Mucosa of stomach (tissue), 1 donor: ENCODE measurements around the gene CCDC97.
"Not testable (repeated sequence)": the region's sequence is repeated elsewhere in the genome, so short reads cannot be mapped to it uniquely, and the experiment has no call there.

ENCODE experiments used
- H3K27me3 ChIP-seq: one replicate; pipeline ENCODE4 v1.7.0; 2013; ENCODE audit warnings: mild to moderate bottlenecking, low read length; ENCODE audit not compliant: control insufficient read depth, insufficient read depth
- H3K36me3 ChIP-seq: one replicate; pipeline ENCODE4 v1.7.0; 2013; ENCODE audit warnings: low read length; ENCODE audit not compliant: control insufficient read depth, insufficient read depth
- H3K4me1 ChIP-seq: one replicate; pipeline ENCODE4 v1.7.0; 2013; ENCODE audit warnings: mild to moderate bottlenecking, low read length; ENCODE audit not compliant: control insufficient read depth, insufficient read depth
- H3K4me3 ChIP-seq: one replicate; pipeline ENCODE4 v1.7.0; 2013; ENCODE audit warnings: low read length
- H3K9ac ChIP-seq: one replicate; pipeline ENCODE4 v1.7.0; 2013; ENCODE audit warnings: mild to moderate bottlenecking, low read length, moderate library complexity
- H3K9me3 ChIP-seq: one replicate; pipeline ENCODE4 v1.7.0; 2013; ENCODE audit warnings: mild to moderate bottlenecking, low read length, moderate library complexity; ENCODE audit not compliant: control insufficient read depth
- donor health status: Pancreatic carcinoma.

Gene CCDC97

GRCh38 chr19:41364524-41365391 is 54.8 kb downstream of the CCDC97 start:
- H3K9me3 ChIP-seq: no peaks in the 10 kb centered on the region
- peak overlapping the region; percentile 78 for H3K9ac ChIP-seq
- H3K4me1 ChIP-seq: peaks cover 28% of the 10 kb centered on the region
- H3K27me3 ChIP-seq: no peaks in the 10 kb centered on the region
- H3K4me3 ChIP-seq: peak overlapping the region; percentile 94
- H3K36me3 ChIP-seq: no peaks in the 10 kb centered on the region

DNA sequence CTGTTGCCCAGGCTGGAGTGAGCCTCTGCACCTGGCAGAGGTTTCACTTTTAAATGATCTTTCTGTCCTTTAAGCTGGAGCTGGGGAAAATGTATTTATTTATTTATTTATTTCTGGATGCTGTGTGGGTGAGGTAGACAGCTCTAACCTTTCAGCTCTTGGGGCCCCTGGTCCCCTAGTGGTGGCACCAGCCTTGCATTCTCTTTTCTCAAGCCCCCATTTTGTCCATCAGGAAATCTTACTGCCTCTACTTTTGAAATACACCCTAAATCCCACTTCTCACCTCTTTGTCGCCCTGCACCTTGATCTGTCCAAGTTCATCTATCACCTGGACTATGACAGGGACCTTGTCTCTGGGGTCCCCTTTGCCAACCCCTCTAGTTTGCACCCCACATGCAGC is 56.1 kb downstream of the CCDC97 start:
- Histone ChIP-seq H3K27me3 (no peaks in the 10 kb centered on the region), H3K9ac (no peak overlapping the region), H3K4me1 (peaks cover 28% of the 10 kb centered on the region), H3K4me3 (no peak overlapping the region), H3K36me3 (no peaks in the 10 kb centered on the region), H3K9me3 (no peaks in the 10 kb centered on the region)

- Histone ChIP-seq H3K4me1 (peaks cover 20% of the 10 kb centered on the region), H3K27me3 (no peaks in the 10 kb centered on the region), H3K36me3 (no peaks in the 10 kb centered on the region), H3K9ac (no peak overlapping the region), H3K4me3 (no peak overlapping the region), H3K9me3 (no peaks in the 10 kb centered on the region)
These were observed 57.9 kb downstream of the CCDC97 start for GRCh38 chr19:41367848-41368301.

GRCh38 chr19:41369769-41370168 is 59.8 kb downstream of the CCDC97 start:
- Histone ChIP-seq H3K27me3 (no peaks in the 10 kb centered on the region), H3K36me3 (no peaks in the 10 kb centered on the region), H3K9ac (no peak overlapping the region), H3K4me1 (peaks cover 17% of the 10 kb centered on the region), H3K9me3 (no peaks in the 10 kb centered on the region), H3K4me3 (no peak overlapping the region)

DNA sequence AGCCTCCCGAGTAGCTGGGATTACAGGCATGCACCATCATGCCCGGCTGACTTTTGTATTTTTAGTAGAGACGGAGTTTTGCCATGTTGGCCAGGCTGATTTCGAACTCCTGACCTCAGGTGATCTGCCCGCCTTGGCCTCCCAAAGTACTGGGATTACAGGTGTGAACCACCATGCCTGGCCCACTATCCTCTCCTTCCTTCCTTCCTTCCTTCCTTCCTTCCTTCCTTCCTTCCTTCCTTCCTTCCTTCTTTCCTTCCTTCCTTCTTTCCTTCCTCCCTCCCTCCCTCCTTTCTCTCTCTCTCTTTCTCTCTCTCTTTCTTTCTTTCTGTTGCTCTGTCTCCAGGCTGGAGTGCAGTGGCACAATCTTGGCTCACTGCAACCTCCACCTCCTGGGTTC is 61.1 kb downstream of the CCDC97 start:
- H3K9ac ChIP-seq, H3K4me3 ChIP-seq, H3K27me3 ChIP-seq, H3K9me3 ChIP-seq, H3K36me3 ChIP-seq: not testable (repeated sequence)
- H3K4me1 ChIP-seq: peaks cover 20% of the 10 kb centered on the region

GRCh38 chr19:41371541-41371940 is 61.6 kb downstream of the CCDC97 start:
- Histone ChIP-seq H3K4me3 (no peak overlapping the region), H3K9me3 (no peaks in the 10 kb centered on the region), H3K9ac (no peak overlapping the region), H3K27me3 (no peaks in the 10 kb centered on the region), H3K36me3 (no peaks in the 10 kb centered on the region), H3K4me1 (peaks cover 21% of the 10 kb centered on the region)

GRCh38 chr19:41372501-41372900 is 62.5 kb downstream of the CCDC97 start:
- Histone ChIP-seq H3K36me3 (no peaks in the 10 kb centered on the region), H3K4me3 (no peak overlapping the region), H3K27me3 (no peaks in the 10 kb centered on the region), H3K9ac (no peak overlapping the region), H3K4me1 (peaks cover 20% of the 10 kb centered on the region), H3K9me3 (no peaks in the 10 kb centered on the region)

DNA sequence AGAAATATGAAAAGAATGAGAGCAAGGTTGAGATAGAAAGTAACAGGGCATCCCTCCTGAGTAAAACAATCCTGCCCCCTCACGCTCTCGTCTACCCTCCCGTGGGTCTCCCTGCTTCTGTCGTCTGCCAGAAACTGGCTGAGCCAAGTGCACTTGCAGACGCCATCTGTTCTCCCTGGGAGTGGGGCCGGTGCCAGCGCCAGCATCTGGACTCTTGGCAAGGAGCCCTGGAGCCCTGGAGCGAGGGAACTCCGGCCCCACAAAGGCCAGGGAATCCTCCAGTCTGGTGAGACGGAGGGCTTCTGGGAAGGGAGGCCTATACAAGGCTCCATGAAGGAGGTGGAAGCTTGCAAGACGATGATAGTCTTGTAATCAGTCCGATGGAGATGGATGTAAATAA is 64.0 kb downstream of the CCDC97 start:
- H3K9ac ChIP-seq: no peak overlapping the region
- no peaks in the 10 kb centered on the region for H3K36me3 ChIP-seq
- no peak overlapping the region for H3K4me3 ChIP-seq
- H3K9me3 ChIP-seq: no peaks in the 10 kb centered on the region
- peaks cover 13% of the 10 kb centered on the region for H3K4me1 ChIP-seq
- H3K27me3 ChIP-seq: no peaks in the 10 kb centered on the region
